ENCODE results near the gene LHFPL6. TPM values are rescaled to one million over a fixed set of nuclear protein-coding genes. Genes with fewer than 3 reads are reported as not detected.

The LHFPL6 gene
- total and polyA plus RNA-seq, 10 of the 15 experiments (the other 5 are each of a cell fraction or from before 2014, with no cell fraction given) = 0.11 to 4.6 (median 0.41) TPM

DNA sequence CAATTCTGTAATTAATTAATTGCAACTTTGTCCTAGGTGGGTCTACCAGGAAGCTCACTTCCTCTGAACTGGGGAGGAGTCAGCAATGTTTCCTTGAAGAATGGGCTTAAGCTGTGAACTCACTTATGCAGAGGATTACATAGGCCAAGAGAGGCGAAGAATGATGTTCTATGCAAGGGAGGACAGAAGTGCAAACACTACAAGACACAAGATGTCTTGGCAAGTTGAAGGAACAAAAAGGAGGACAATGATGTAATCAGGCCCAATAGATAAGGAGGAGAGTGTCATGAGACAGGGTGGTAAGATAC is 275.9 kb downstream of the LHFPL6 start:
- SMC1A ChIA-PET (ENCODE audit: uncharacterized antibody, unreplicated experiment) = no interaction called here
- no peaks in the 10 kb centered on the region for H3K9me3 ChIP-seq (replicated peaks; ENCODE audit: control insufficient read depth, insufficient read depth, low read length)
- ATAC-seq (no peak), DNase-seq (ENCODE audit: low read depth, low spot score) (no peak), FAIRE-seq (no peak)
- TF ChIP-seq MTA2 (IDR thresholded peaks at IDR 0.05; ENCODE audit: low read depth) (no peak), BHLHE40 (IDR thresholded peaks at IDR 0.05; ENCODE audit: borderline replicate concordance in 1 of 2, low read depth in 2 of 2, low read length in 1 of 2) (no peak), JUNB (IDR thresholded peaks at IDR 0.05) (no peak), BRCA1 (IDR thresholded peaks at IDR 0.05; ENCODE audit: low read depth, low read length) (no peak), MEF2A (IDR thresholded peaks at IDR 0.05; ENCODE audit: insufficient read depth, low read depth, low read length) (no peak), NRF1 (conservative IDR thresholded peaks at IDR 0.05; ENCODE audit: low read depth, low read length) (no peak)
- TF ChIP-seq, protein P1, sequence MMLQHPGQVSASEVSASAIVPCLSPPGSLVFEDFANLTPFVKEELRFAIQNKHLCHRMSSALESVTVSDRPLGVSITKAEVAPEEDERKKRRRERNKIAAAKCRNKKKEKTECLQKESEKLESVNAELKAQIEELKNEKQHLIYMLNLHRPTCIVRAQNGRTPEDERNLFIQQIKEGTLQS (IDR thresholded peaks at IDR 0.05; ENCODE audit: borderline replicate concordance, extremely low read depth, low read depth, low read length) = no peak
- TF ChIP-seq, protein P2, sequence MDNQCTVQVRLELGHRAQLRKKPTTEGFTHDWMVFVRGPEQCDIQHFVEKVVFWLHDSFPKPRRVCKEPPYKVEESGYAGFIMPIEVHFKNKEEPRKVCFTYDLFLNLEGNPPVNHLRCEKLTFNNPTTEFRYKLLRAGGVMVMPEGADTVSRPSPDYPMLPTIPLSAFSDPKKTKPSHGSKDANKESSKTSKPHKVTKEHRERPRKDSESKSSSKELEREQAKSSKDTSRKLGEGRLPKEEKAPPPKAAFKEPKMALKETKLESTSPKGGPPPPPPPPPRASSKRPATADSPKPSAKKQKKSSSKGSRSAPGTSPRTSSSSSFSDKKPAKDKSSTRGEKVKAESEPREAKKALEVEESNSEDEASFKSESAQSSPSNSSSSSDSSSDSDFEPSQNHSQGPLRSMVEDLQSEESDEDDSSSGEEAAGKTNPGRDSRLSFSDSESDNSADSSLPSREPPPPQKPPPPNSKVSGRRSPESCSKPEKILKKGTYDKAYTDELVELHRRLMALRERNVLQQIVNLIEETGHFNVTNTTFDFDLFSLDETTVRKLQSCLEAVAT (IDR thresholded peaks at IDR 0.05) = no peak
- TF ChIP-seq, protein P3, sequence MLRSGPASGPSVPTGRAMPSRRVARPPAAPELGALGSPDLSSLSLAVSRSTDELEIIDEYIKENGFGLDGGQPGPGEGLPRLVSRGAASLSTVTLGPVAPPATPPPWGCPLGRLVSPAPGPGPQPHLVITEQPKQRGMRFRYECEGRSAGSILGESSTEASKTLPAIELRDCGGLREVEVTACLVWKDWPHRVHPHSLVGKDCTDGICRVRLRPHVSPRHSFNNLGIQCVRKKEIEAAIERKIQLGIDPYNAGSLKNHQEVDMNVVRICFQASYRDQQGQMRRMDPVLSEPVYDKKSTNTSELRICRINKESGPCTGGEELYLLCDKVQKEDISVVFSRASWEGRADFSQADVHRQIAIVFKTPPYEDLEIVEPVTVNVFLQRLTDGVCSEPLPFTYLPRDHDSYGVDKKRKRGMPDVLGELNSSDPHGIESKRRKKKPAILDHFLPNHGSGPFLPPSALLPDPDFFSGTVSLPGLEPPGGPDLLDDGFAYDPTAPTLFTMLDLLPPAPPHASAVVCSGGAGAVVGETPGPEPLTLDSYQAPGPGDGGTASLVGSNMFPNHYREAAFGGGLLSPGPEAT (IDR thresholded peaks at IDR 0.05; ENCODE audit: low read depth) = no peak
- TF ChIP-seq, protein P4, sequence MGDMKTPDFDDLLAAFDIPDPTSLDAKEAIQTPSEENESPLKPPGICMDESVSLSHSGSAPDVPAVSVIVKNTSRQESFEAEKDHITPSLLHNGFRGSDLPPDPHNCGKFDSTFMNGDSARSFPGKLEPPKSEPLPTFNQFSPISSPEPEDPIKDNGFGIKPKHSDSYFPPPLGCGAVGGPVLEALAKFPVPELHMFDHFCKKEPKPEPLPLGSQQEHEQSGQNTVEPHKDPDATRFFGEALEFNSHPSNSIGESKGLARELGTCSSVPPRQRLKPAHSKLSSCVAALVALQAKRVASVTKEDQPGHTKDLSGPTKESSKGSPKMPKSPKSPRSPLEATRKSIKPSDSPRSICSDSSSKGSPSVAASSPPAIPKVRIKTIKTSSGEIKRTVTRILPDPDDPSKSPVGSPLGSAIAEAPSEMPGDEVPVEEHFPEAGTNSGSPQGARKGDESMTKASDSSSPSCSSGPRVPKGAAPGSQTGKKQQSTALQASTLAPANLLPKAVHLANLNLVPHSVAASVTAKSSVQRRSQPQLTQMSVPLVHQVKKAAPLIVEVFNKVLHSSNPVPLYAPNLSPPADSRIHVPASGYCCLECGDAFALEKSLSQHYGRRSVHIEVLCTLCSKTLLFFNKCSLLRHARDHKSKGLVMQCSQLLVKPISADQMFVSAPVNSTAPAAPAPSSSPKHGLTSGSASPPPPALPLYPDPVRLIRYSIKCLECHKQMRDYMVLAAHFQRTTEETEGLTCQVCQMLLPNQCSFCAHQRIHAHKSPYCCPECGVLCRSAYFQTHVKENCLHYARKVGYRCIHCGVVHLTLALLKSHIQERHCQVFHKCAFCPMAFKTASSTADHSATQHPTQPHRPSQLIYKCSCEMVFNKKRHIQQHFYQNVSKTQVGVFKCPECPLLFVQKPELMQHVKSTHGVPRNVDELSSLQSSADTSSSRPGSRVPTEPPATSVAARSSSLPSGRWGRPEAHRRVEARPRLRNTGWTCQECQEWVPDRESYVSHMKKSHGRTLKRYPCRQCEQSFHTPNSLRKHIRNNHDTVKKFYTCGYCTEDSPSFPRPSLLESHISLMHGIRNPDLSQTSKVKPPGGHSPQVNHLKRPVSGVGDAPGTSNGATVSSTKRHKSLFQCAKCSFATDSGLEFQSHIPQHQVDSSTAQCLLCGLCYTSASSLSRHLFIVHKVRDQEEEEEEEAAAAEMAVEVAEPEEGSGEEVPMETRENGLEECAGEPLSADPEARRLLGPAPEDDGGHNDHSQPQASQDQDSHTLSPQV (IDR thresholded peaks at IDR 0.05) = no peak
- intact Hi-C loops (cut with micrococcal nuclease; ENCODE audit: unreplicated experiment) (no loop called here), in situ Hi-C loops (cut with MboI) (no loop called here)
- H3K79me2 ChIP-seq (ENCODE audit: control insufficient read depth, insufficient read depth, low read length) = no peaks in the 10 kb centered on the region
- H3K27me3 ChIP-seq (replicated peaks in 1 of 2; ENCODE audit: control insufficient read depth in 2 of 2, insufficient read depth in 2 of 2, low read length in 1 of 2) = no peaks in the 10 kb centered on the region
- no TSS peak for BruUV-seq (replicated peaks)
- H3K4me2 ChIP-seq (ENCODE audit: control insufficient read depth, insufficient read depth) = no peak overlapping the region
- 0% methylated on average over 1 of the region's 1 CpG for WGBS (ENCODE audit: insufficient coverage, insufficient replicate concordance, low lambda C conversion rate, missing lambda C conversion rate)
- RAD21 ChIA-PET (ENCODE audit: unreplicated experiment) = no interaction called here
- no peak overlapping the region for H2AFZ ChIP-seq (ENCODE audit: control insufficient read depth, low read depth, low read length)
- no peak overlapping the region for H3K4me3 ChIP-seq
- H3K4me1 ChIP-seq (ENCODE audit: control insufficient read depth, insufficient read depth, low read length) = no peaks in the 10 kb centered on the region
- no peaks in the 10 kb centered on the region for H3K36me3 ChIP-seq (ENCODE audit: control insufficient read depth in 2 of 2, insufficient read depth in 2 of 2, low read length in 1 of 2)
- H4K20me1 ChIP-seq (ENCODE audit: control insufficient read depth, insufficient read depth) = no peaks in the 10 kb centered on the region
- no peak overlapping the region for H3K9ac ChIP-seq (ENCODE audit: control insufficient read depth, insufficient read depth, low read length)
- no peak overlapping the region for H3K27ac ChIP-seq (ENCODE audit: control insufficient read depth, insufficient read depth)
- CTCF ChIA-PET = no interaction called here
- POLR2A ChIA-PET = no interaction called here
